ENCODE data around the gene TYMS. TPM values are rescaled to one million over a fixed set of nuclear protein-coding genes. Genes with fewer than 3 reads are reported as not detected.
A peak's percentile ranks its signal among the peaks of the same experiment; 100 is the strongest.

TYMS gene
- total RNA-seq, 1 donor from 2014 or later = 15.5 TPM

DNA sequence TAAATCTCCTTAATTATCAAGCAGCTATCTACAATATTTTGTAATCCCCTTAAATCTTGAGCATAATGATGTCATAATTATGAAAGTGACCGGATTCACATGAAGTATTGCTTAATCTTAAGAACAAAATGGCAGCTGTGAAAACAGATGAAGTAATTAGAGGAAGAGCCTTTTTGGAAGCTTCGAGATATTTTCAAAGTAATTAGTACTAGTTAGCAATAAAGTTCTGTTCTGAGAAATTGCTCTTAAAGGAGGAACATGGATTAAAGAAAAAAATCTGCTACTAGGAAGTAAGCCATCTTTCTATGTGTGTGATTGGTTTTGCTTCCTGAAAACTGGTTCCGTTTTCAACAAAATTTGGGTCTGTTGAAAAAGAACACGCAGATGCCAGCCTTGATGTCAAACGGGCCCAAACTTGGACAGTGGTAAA lies 42.3 kb upstream of the TYMS start:
- TF ChIP-seq, protein P1, sequence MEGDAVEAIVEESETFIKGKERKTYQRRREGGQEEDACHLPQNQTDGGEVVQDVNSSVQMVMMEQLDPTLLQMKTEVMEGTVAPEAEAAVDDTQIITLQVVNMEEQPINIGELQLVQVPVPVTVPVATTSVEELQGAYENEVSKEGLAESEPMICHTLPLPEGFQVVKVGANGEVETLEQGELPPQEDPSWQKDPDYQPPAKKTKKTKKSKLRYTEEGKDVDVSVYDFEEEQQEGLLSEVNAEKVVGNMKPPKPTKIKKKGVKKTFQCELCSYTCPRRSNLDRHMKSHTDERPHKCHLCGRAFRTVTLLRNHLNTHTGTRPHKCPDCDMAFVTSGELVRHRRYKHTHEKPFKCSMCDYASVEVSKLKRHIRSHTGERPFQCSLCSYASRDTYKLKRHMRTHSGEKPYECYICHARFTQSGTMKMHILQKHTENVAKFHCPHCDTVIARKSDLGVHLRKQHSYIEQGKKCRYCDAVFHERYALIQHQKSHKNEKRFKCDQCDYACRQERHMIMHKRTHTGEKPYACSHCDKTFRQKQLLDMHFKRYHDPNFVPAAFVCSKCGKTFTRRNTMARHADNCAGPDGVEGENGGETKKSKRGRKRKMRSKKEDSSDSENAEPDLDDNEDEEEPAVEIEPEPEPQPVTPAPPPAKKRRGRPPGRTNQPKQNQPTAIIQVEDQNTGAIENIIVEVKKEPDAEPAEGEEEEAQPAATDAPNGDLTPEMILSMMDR (IDR thresholded peaks at IDR 0.05; ENCODE audit: partially characterized antibody, unreplicated experiment) = no peak
- H3K36me3 Mint-ChIP-seq (ENCODE audit: unreplicated experiment) = no peaks in the 10 kb centered on the region
- H3K4me3 Mint-ChIP-seq (ENCODE audit: unreplicated experiment) = no peak overlapping the region
- H3K27me3 Mint-ChIP-seq (ENCODE audit: unreplicated experiment) = no peaks in the 10 kb centered on the region
- H3K4me1 Mint-ChIP-seq (ENCODE audit: low read depth, unreplicated experiment) = no peaks in the 10 kb centered on the region
- peaks cover 3% of the 10 kb centered on the region for H3K9me3 Mint-ChIP-seq (ENCODE audit: unreplicated experiment)
- DNase-seq = no peak
- H3K27ac Mint-ChIP-seq (ENCODE audit: unreplicated experiment) = no peak overlapping the region

DNA sequence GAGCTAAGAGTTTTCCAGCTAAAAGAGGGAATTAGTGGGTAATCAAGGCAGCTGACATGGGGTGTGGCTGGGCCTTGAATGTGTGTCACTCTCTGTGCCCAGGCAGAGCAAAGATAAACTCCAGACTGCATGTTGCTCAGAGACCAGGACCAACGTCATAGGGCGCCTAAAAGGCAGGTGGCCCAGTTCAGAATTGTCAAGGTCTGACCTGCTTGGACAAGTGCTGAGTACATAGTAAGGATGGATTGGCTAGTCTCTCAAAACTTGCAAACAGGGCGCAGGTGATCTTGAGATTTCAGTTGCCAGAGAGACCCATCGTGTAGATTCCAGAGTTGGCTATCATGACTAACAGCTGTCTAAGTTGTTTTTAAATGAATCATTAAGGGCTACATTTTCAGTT lies 41.7 kb upstream of the TYMS start:
- Mint-ChIP-seq H3K36me3 (ENCODE audit: unreplicated experiment) (no peaks in the 10 kb centered on the region), H3K4me3 (ENCODE audit: unreplicated experiment) (no peak overlapping the region), H3K27ac (ENCODE audit: unreplicated experiment) (no peak overlapping the region), H3K9me3 (ENCODE audit: unreplicated experiment) (peaks cover 3% of the 10 kb centered on the region), H3K4me1 (ENCODE audit: low read depth, unreplicated experiment) (no peaks in the 10 kb centered on the region), H3K27me3 (ENCODE audit: unreplicated experiment) (peaks cover 2% of the 10 kb centered on the region)
- TF ChIP-seq, protein P1 (IDR thresholded peaks at IDR 0.05; ENCODE audit: partially characterized antibody, unreplicated experiment) = no peak
- DNase-seq = no peak

DNA sequence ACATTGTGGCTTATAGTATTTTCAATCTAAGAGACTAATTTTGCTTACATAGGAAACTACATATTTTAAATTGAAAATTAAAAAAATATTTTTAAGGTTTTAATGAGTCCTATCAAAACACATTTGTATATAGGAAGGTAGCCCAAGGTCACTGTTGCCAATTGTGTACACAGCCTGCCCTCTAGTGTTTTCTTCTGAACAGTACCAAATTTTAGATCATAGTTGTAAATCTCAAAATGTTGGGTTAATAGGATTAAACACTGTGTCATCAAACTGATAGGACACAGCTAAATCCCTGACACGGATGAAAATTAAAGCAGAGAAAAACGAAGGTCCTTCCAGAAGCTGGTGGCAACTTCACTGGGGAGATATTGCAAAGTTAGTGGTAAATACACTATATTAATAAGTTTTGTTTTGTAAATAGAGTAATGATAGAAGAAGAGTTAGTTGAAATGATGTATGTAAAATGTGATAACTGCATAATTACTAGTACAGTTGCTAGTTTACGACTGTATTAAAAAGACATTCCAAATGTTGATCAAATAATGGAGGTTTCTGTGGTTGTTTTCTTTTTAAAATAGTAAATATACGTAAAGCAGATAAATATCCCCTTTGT lies 41.0 kb upstream of the TYMS start:
- Mint-ChIP-seq H3K9me3 (ENCODE audit: unreplicated experiment) (no peaks in the 10 kb centered on the region), H3K27ac (ENCODE audit: unreplicated experiment) (no peak overlapping the region), H3K27me3 (ENCODE audit: unreplicated experiment) (peaks cover 2% of the 10 kb centered on the region), H3K4me3 (ENCODE audit: unreplicated experiment) (no peak overlapping the region), H3K4me1 (ENCODE audit: low read depth, unreplicated experiment) (peaks cover 5% of the 10 kb centered on the region), H3K36me3 (ENCODE audit: unreplicated experiment) (no peaks in the 10 kb centered on the region)
- no peak for DNase-seq
- TF ChIP-seq, protein P1 (IDR thresholded peaks at IDR 0.05; ENCODE audit: partially characterized antibody, unreplicated experiment) = peak; percentile 64

DNA sequence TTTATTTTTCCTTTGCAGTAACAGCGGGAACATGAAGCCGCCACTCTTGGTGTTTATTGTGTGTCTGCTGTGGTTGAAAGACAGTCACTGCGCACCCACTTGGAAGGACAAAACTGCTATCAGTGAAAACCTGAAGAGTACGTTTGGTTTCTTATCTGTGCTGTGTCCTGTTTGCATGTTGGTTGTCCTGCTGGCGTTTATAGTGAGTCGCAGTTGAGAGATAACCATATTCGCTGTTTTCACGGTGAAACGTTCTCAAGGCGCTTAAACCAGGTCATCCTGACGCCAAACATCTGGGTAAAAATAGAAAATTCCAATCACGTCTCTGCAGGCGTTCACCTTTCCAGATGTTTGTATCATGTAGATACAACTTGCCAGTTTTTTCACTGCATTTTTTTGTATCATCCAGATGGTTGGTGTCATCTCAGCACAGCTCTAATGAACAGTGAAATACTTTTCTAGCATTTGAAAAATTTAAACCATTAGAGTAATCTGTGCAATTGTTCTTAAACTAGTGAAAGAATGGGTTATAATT lies 39.4 kb upstream of the TYMS start:
- no peak for DNase-seq
- peaks cover 5% of the 10 kb centered on the region for H3K4me1 Mint-ChIP-seq (ENCODE audit: low read depth, unreplicated experiment)
- H3K27ac Mint-ChIP-seq (ENCODE audit: unreplicated experiment) = no peak overlapping the region
- H3K4me3 Mint-ChIP-seq (ENCODE audit: unreplicated experiment) = no peak overlapping the region
- H3K9me3 Mint-ChIP-seq (ENCODE audit: unreplicated experiment) = no peaks in the 10 kb centered on the region
- H3K27me3 Mint-ChIP-seq (ENCODE audit: unreplicated experiment) = peaks cover 2% of the 10 kb centered on the region
- H3K36me3 Mint-ChIP-seq (ENCODE audit: unreplicated experiment) = no peaks in the 10 kb centered on the region
- TF ChIP-seq, protein P1 (IDR thresholded peaks at IDR 0.05; ENCODE audit: partially characterized antibody, unreplicated experiment) = no peak

DNA sequence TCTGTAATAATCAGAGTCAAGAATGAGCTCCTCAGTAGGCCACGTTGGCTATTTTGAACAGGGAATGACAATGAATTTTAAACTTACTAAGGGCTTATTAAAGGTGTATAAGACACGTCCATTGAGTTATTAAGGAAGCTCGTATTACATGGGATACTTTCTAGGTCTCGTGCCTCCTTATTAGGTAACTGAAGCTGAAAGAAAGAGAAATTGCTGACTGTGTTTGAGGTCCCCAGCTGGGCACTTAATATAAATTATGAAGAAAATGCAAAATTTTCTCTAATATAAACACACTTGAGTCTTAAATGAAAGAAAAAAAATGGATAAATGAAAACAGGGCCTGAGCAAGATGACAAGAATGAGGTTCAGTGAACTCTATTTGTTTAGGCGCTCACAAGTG lies 38.8 kb upstream of the TYMS start:
- TF ChIP-seq, protein P1 (IDR thresholded peaks at IDR 0.05; ENCODE audit: partially characterized antibody, unreplicated experiment) = no peak
- Mint-ChIP-seq H3K9me3 (ENCODE audit: unreplicated experiment) (no peaks in the 10 kb centered on the region), H3K36me3 (ENCODE audit: unreplicated experiment) (no peaks in the 10 kb centered on the region), H3K4me1 (ENCODE audit: low read depth, unreplicated experiment) (peaks cover 5% of the 10 kb centered on the region), H3K4me3 (ENCODE audit: unreplicated experiment) (no peak overlapping the region), H3K27ac (ENCODE audit: unreplicated experiment) (no peak overlapping the region), H3K27me3 (ENCODE audit: unreplicated experiment) (peaks cover 2% of the 10 kb centered on the region)
- DNase-seq = no peak
